IMR-90 (cell line): Measurements from ENCODE around the gene CCDC136. TPM values are rescaled to one million over a fixed set of nuclear protein-coding genes. Genes with fewer than 3 reads are reported as not detected.

Experiments
- ATAC-seq: fragments of 200-7000 bp; cut with Tn5 transposase; 2 replicates; pipeline ENCODE4 v1.9.1; 2020; ENCODE audit warnings: low read depth, mild to moderate bottlenecking, moderate library complexity
- BruUV-seq: library from RNA; stranded (reverse); fragments of 400-500 nt; replicated peaks from 2 replicates; lab custom pipeline; 2021; lab: Mats Ljungman, UMichigan
- CTCF ChIA-PET: fragments of 300-600 bp; formaldehyde crosslinking; extraction: SDS; loops from one replicate; lab custom pipeline; 2021; ENCODE audit warnings: antibody characterized with exemption; lab: Yijun Ruan, JAX
- POLR2A ChIA-PET: fragments of 300-600 bp; sonication (Branson Sonifier 250); formaldehyde crosslinking; loops from one replicate; lab custom pipeline; 2022; ENCODE audit warnings: antibody characterized with exemption; ENCODE audit not compliant: unreplicated experiment; lab: Charles Lee
- DNase-seq: peaks from one replicate; pipeline ENCODE4 v3.0.0; 2013
- H2AFZ ChIP-seq: replicated peaks from 2 replicates; pipeline ENCODE3; 2013; ENCODE audit warnings: low read length, mild to moderate bottlenecking; ENCODE audit not compliant: poor library complexity
- H2AK5ac ChIP-seq: 2 replicates; pipeline ENCODE4 v1.6.1; 2013; ENCODE audit warnings: low read depth, low read length, inconsistent platforms
- H2AK9ac ChIP-seq: replicated peaks from 2 replicates; pipeline ENCODE3; 2013; ENCODE audit warnings: mild to moderate bottlenecking, low read depth, low read length, moderate library complexity; ENCODE audit not compliant: poor library complexity
- H2BK120ac ChIP-seq: 2 replicates; pipeline ENCODE4 v1.6.1; 2013; ENCODE audit warnings: low read depth, low read length, inconsistent platforms
- H2BK15ac ChIP-seq: 3 replicates; pipeline ENCODE4 v1.6.1; 2013; ENCODE audit warnings: low read depth, low read length, inconsistent platforms
- H2BK20ac ChIP-seq: 2 replicates; pipeline ENCODE4 v1.6.1; 2013; ENCODE audit warnings: low read depth, mild to moderate bottlenecking, inconsistent platforms, low read length, moderate library complexity
- H2BK5ac ChIP-seq: 2 replicates; pipeline ENCODE4 v1.6.1; 2013; ENCODE audit warnings: mild to moderate bottlenecking, low read depth, low read length, inconsistent platforms; ENCODE audit not compliant: poor library complexity, severe bottlenecking
- H3K14ac ChIP-seq: replicated peaks from 2 replicates; pipeline ENCODE4 v1.6.1; 2013; ENCODE audit warnings: low read depth, low read length, inconsistent platforms
- H3K18ac ChIP-seq: 2 replicates; pipeline ENCODE4 v1.6.1; 2013; ENCODE audit warnings: low read depth, low read length, control low read depth
- H3K23ac ChIP-seq: 2 replicates; pipeline ENCODE4 v1.6.1; 2013; ENCODE audit warnings: low read depth, low read length, inconsistent platforms
- H3K27ac ChIP-seq: 2 replicates; pipeline ENCODE4 v1.5.1; 2013; ENCODE audit warnings: mild to moderate bottlenecking, control low read depth, low read length; ENCODE audit not compliant: insufficient read depth
- H3K27me3 ChIP-seq: 2 replicates; pipeline ENCODE4 v1.6.1; 2013; ENCODE audit warnings: low read length; ENCODE audit not compliant: control insufficient read depth, insufficient read depth
- H3K36me3 ChIP-seq: 2 replicates; pipeline ENCODE4 v1.6.1; 2013; ENCODE audit warnings: low read length, mixed read lengths; ENCODE audit not compliant: control insufficient read depth, insufficient read depth
- H3K4ac ChIP-seq: 2 replicates; pipeline ENCODE4 v1.6.1; 2013; ENCODE audit warnings: low read depth, low read length, inconsistent platforms
- H3K4me1 ChIP-seq: 2 replicates; pipeline ENCODE4 v1.6.1; 2013; ENCODE audit warnings: low read length, mixed read lengths; ENCODE audit not compliant: control insufficient read depth, insufficient read depth
- H3K4me2 ChIP-seq: 2 replicates; pipeline ENCODE4 v1.6.1; 2013; ENCODE audit warnings: low read depth, mild to moderate bottlenecking, control low read depth, low read length, moderate library complexity
- H3K4me3 ChIP-seq: 2 replicates; pipeline ENCODE4 v1.5.1; 2013; ENCODE audit warnings: low read depth, mild to moderate bottlenecking, control low read depth, low read length, moderate library complexity; ENCODE audit not compliant: insufficient read depth
- H3K56ac ChIP-seq: 2 replicates; pipeline ENCODE4 v1.6.1; 2013; ENCODE audit warnings: low read length, inconsistent platforms; ENCODE audit not compliant: insufficient read depth; ENCODE audit errors: extremely low read depth
- H3K79me1 ChIP-seq, 2 experiments: 2 replicates each; pipeline ENCODE4 v1.6.1; 2013; ENCODE audit warnings: low read length in 2 of 2, inconsistent platforms in 1 of 2, low read depth in 1 of 2
- H3K9ac ChIP-seq: 2 replicates; pipeline ENCODE4 v1.6.1; 2013; ENCODE audit warnings: low read depth, low read length, control low read depth
- H3K9me1 ChIP-seq: 2 replicates; pipeline ENCODE4 v1.6.1; 2013; ENCODE audit warnings: low read length, inconsistent platforms; ENCODE audit not compliant: insufficient read depth
- H3K9me3 ChIP-seq: 2 replicates; pipeline ENCODE4 v1.6.1; 2013; ENCODE audit warnings: low read length; ENCODE audit not compliant: control insufficient read depth, insufficient read depth
- H4K20me1 ChIP-seq: 2 replicates; pipeline ENCODE4 v1.6.1; 2013; ENCODE audit warnings: low read length, inconsistent platforms; ENCODE audit not compliant: insufficient read depth
- H4K5ac ChIP-seq: 2 replicates; pipeline ENCODE4 v1.6.1; 2013; ENCODE audit warnings: mild to moderate bottlenecking, low read depth, low read length, control low read depth
- H4K8ac ChIP-seq, 2 experiments: 2 replicates each; pipeline ENCODE4 v1.6.1; 2013; ENCODE audit warnings: low read depth in 2 of 2, low read length in 2 of 2, control low read depth in 1 of 2, inconsistent platforms in 1 of 2
- H4K91ac ChIP-seq: 2 replicates; pipeline ENCODE4 v1.6.1; 2013; ENCODE audit warnings: low read depth, low read length, inconsistent platforms; ENCODE audit not compliant: insufficient read depth
- CHD1 ChIP-seq: IDR thresholded peaks from 2 replicates; pipeline ENCODE4 v1.6.1; 2012; ENCODE audit warnings: low read depth, low read length, improper control_type of control experiment
- RFX5 ChIP-seq: IDR thresholded peaks from 2 replicates; pipeline ENCODE4 v1.8.0; 2012; ENCODE audit warnings: low read depth, mild to moderate bottlenecking, low read length, moderate library complexity
- WGBS, 2 experiments: methylation state at CpG; one replicate each; pipeline versions ENCODE4 v1.1.5 to v1.1.7; 2013; ENCODE audit warnings: missing lambda C conversion rate in 2 of 2; ENCODE audit not compliant: insufficient read length in 1 of 2; ENCODE audit errors: extremely low coverage in 2 of 2; 5-methylcytosine and 5-hydroxymethylcytosine counted together
- dilution Hi-C: fragments of 300-500 bp; cut with HindIII; formaldehyde crosslinking; loops from one replicate; pipeline ENCODE4 v1.14.3; 2018; ENCODE audit warnings: low sequenced_read_pairs; ENCODE audit not compliant: unreplicated experiment
- in situ Hi-C: fragments of 300-500 bp; cut with MboI; formaldehyde crosslinking; loops from 3 replicates; pipeline ENCODE4 v1.14.3; 2019; ENCODE audit warnings: low sequenced_read_pairs, inconsistent platforms, mixed read lengths
- intact Hi-C: fragments of 100-400 bp; cut with micrococcal nuclease; formaldehyde crosslinking; loops from 2 replicates; pipeline ENCODE4 v1.10.0; 2022
- polyA plus RNA-seq, 3 experiments: library from polyadenylated mRNA; depleted of rRNA; stranded (reverse); fragments of >200 nt; gene quantifications; 2 replicates each; pipeline ENCODE4 v1.2.3, GENCODE V29; 2012; ENCODE audit warnings: low replicate concordance in 1 of 3
- total RNA-seq: library from RNA; depleted of rRNA; stranded (reverse); fragments of >200 nt; gene quantifications from 2 replicates; pipeline ENCODE4 v1.2.3, GENCODE V29; 2012

The CCDC136 gene
- total and polyA plus RNA-seq, 2 of the 4 experiments (the other 2 are of a cell fraction), result 7.7 to 18.0 TPM

DNA sequence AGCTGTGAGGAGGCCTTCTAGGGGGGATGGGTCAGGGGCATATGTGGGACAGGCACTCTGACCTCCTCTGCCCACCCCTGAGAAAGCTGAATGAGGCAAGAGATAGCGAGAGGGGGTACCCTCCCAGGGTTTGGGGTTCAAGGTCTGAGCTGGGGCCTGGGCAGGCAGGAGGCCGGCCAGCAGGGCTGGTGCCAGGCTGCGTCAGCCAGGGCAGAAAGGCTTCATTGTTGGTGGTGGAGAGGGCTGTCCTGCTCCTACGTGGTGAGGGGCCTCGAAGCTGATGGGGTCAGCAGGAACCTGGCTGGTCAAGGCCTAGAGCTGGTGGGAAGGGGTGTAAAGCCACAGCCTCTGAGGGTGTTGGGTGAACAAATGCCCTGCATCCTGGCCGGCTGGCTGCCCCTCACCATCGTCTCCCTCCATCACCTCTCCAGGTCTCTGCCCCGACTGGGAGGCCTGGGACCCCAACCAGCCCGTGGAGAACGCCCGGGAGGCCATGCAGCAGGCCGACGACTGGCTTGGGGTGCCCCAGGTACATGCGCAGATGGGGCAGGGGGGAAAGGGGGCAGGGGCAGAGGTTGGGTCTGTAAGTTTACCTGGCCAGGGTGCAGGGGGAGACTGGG lies 45.1 kb downstream of the CCDC136 start:
- no peak for DNase-seq
- Histone ChIP-seq H2BK15ac (no peak overlapping the region), H2AK9ac (no peak overlapping the region), H2BK20ac (no peak overlapping the region), H3K27ac (peak overlapping the region; percentile 72; the same call in 1 of the 2 replicates), H3K9me3 (no peaks in the 10 kb centered on the region), H2BK5ac (peak overlapping the region; percentile 46), H4K8ac (no peak overlapping the region), H3K56ac (no peak overlapping the region), H3K36me3 (peaks cover 68% of the 10 kb centered on the region), H3K27me3 (no peaks in the 10 kb centered on the region), H3K9me1 (no peaks in the 10 kb centered on the region; the same call in 1 of the 2 replicates), H3K9ac (no peak overlapping the region; the same call in 1 of the 2 replicates), H4K91ac (no peak overlapping the region), H3K4me2 (no peak overlapping the region), H3K14ac (no peak overlapping the region), H4K5ac (no peak overlapping the region), H4K20me1 (peaks cover 100% of the 10 kb centered on the region), H3K18ac (0 out of 2 replicates have a peak overlapping the region, but pooled peaks have one; percentile 10), H3K4me3 (no peak overlapping the region), H3K79me1 (peaks cover 19 to 84% of the 10 kb centered on the region in 2 experiments), H3K4ac (no peak overlapping the region), H2AFZ (no peak overlapping the region), H2AK5ac (peak overlapping the region; percentile 60; the same call in 1 of the 2 replicates), H2BK120ac (no peak overlapping the region), H3K23ac (no peak overlapping the region), H3K4me1 (peaks cover 24% of the 10 kb centered on the region)
- intact Hi-C loops, result no loop called here
- dilution Hi-C loops, result no loop called here
- TF ChIP-seq RFX5 (no peak), CHD1 (no peak)
- no TSS peak for BruUV-seq
- in situ Hi-C loops, result no loop called here
- ChIA-PET CTCF (no interaction called here), POLR2A (no interaction called here)
- WGBS, 2 experiments, result 100% methylated on average over 2 of the region's 14 CpGs; no CpG with 5 or more reads in 1 of the 2 experiments
- ATAC-seq, result no peak
